ENCODE data around the gene GAS1. TPM values are rescaled to one million over a fixed set of nuclear protein-coding genes. Genes with fewer than 3 reads are reported as not detected.

The GAS1 gene
- total RNA-seq, 1 experiment from 2014 or later: 57.5 TPM

- BruUV-seq (replicated peaks): no TSS peak
- H3K36me3 ChIP-seq (ENCODE audit: insufficient read depth, low read length, poor library complexity, severe bottlenecking): peaks cover 18% of the 10 kb centered on the region
- no peaks in the 10 kb centered on the region for H3K27me3 ChIP-seq (replicated peaks; ENCODE audit: insufficient read depth, low read depth, low read length, poor library complexity)
- intact Hi-C loops (cut with micrococcal nuclease; ENCODE audit: unreplicated experiment): loop anchor here (10.0 kb wide), 2 partner anchors 140 to 510 kb away; no protein-coding TSS in a partner anchor
- H3K9me3 ChIP-seq (ENCODE audit: low read depth, low read length, poor library complexity, severe bottlenecking): no peaks in the 10 kb centered on the region
- POLR2A ChIA-PET (ENCODE audit: low non-redundant PET): no interaction called here
- peak overlapping the region; percentile 96 for H3K27ac ChIP-seq (ENCODE audit: low read depth, low read length, poor library complexity, severe bottlenecking)
- no peak for TF ChIP-seq EZH2 (IDR thresholded peaks at IDR 0.05; ENCODE audit: borderline replicate concordance, low read depth, low read length, poor library complexity, severe bottlenecking)
- TF ChIP-seq CTCF (conservative IDR thresholded peaks at IDR 0.05; ENCODE audit: low read depth, low read length): no peak
- H3K4me3 ChIP-seq (ENCODE audit: low read depth, low read length, poor library complexity, severe bottlenecking): peak overlapping the region; percentile 84
- peaks cover 43% of the 10 kb centered on the region for H3K4me1 ChIP-seq (ENCODE audit: insufficient read depth, low read length, poor library complexity, severe bottlenecking)
- CTCF ChIA-PET: no interaction called here
- DNase-seq (ENCODE audit: low spot score): peak; percentile 33
These were observed 2.2 kb downstream of the GAS1 start for GRCh38 chr9:86944796-86945727.

GRCh38 chr9:86943201-86944113 is 3.8 kb downstream of the GAS1 start:
- TF ChIP-seq CTCF (conservative IDR thresholded peaks at IDR 0.05; ENCODE audit: low read depth, low read length) (no peak), EZH2 (IDR thresholded peaks at IDR 0.05; ENCODE audit: borderline replicate concordance, low read depth, low read length, poor library complexity, severe bottlenecking) (no peak)
- ChIA-PET POLR2A (ENCODE audit: low non-redundant PET) (interaction anchor here (0.6 kb wide), 1 partner anchor 446 kb away, joined by 3 read pairs; no protein-coding TSS in a partner anchor), CTCF (interaction anchor here (0.6 kb wide), 1 partner anchor 154 kb away, joined by 6 read pairs; no protein-coding TSS in a partner anchor)
- H3K9me3 ChIP-seq (ENCODE audit: low read depth, low read length, poor library complexity, severe bottlenecking): no peaks in the 10 kb centered on the region
- peaks cover 18% of the 10 kb centered on the region for H3K36me3 ChIP-seq (ENCODE audit: insufficient read depth, low read length, poor library complexity, severe bottlenecking)
- BruUV-seq (replicated peaks): no TSS peak
- peak; percentile 36 for DNase-seq (ENCODE audit: low spot score)
- H3K4me3 ChIP-seq (ENCODE audit: low read depth, low read length, poor library complexity, severe bottlenecking): peak overlapping the region; percentile 84
- no peaks in the 10 kb centered on the region for H3K27me3 ChIP-seq (replicated peaks; ENCODE audit: insufficient read depth, low read depth, low read length, poor library complexity)
- intact Hi-C loops (cut with micrococcal nuclease; ENCODE audit: unreplicated experiment): loop anchor here (10.0 kb wide), 2 partner anchors 141 to 509 kb away; no protein-coding TSS in a partner anchor
- H3K27ac ChIP-seq (ENCODE audit: low read depth, low read length, poor library complexity, severe bottlenecking): no peak overlapping the region
- peaks cover 33% of the 10 kb centered on the region for H3K4me1 ChIP-seq (ENCODE audit: insufficient read depth, low read length, poor library complexity, severe bottlenecking)
